Neuronal stem cell (in vitro differentiated cells): ENCODE measurements around the gene FBXL7.

ENCODE experiments used
- DNase-seq: peaks from one replicate; pipeline ENCODE4 v3.0.0-alpha.2; 2013; ENCODE audit warnings: low spot score
- H2AFZ ChIP-seq: one replicate; pipeline ENCODE4 v1.6.1; 2013; ENCODE audit warnings: mild to moderate bottlenecking, low read length, inconsistent platforms
- H2AK5ac ChIP-seq: 2 replicates; pipeline ENCODE4 v1.6.1; 2013; ENCODE audit warnings: low read depth, mild to moderate bottlenecking, inconsistent platforms, low read length, moderate library complexity, mixed read lengths
- H2BK120ac ChIP-seq: 2 replicates; pipeline ENCODE4 v1.6.1; 2013; ENCODE audit warnings: low read depth, mild to moderate bottlenecking, inconsistent platforms, low read length, moderate library complexity, mixed read lengths
- H2BK12ac ChIP-seq: one replicate; pipeline ENCODE4 v1.6.1; 2013; ENCODE audit warnings: low read length, inconsistent platforms
- H2BK15ac ChIP-seq: 2 replicates; pipeline ENCODE4 v1.6.1; 2013; ENCODE audit warnings: mild to moderate bottlenecking, low read length, inconsistent platforms, mixed read lengths
- H2BK5ac ChIP-seq: one replicate; pipeline ENCODE4 v1.6.1; 2013; ENCODE audit warnings: inconsistent platforms, mild to moderate bottlenecking, low read length, moderate library complexity
- H3K14ac ChIP-seq: one replicate; pipeline ENCODE4 v1.6.1; 2013; ENCODE audit warnings: low read length, inconsistent platforms
- H3K18ac ChIP-seq: 2 replicates; pipeline ENCODE4 v1.6.1; 2013; ENCODE audit warnings: low read length, inconsistent platforms
- H3K23ac ChIP-seq: 2 replicates; pipeline ENCODE4 v1.6.1; 2013; ENCODE audit warnings: low read depth, mild to moderate bottlenecking, mixed read lengths, low read length, inconsistent platforms; ENCODE audit not compliant: poor library complexity
- H3K27ac ChIP-seq: replicated peaks from 3 replicates; pipeline ENCODE4 v1.5.1; 2013; ENCODE audit warnings: low read length, inconsistent platforms
- H3K27me3 ChIP-seq, 3 experiments: 2 replicates each; pipeline ENCODE4 v1.6.1; 2013; ENCODE audit warnings: low read length in 3 of 3, mild to moderate bottlenecking in 2 of 3, inconsistent platforms in 1 of 3, low read depth in 1 of 3, mixed read lengths in 1 of 3, moderate library complexity in 1 of 3; ENCODE audit not compliant: control insufficient read depth in 3 of 3, insufficient read depth in 3 of 3
- H3K36me3 ChIP-seq, 2 donors: replicated peaks in 1 of 2; 2 replicates each; pipeline ENCODE4 v1.6.1; 2013; ENCODE audit warnings: low read length in 2 of 2; ENCODE audit not compliant: control insufficient read depth in 2 of 2, insufficient read depth in 2 of 2
- H3K4ac ChIP-seq: 2 replicates; pipeline ENCODE4 v1.6.1; 2013; ENCODE audit warnings: inconsistent platforms, mild to moderate bottlenecking, low read length, moderate library complexity
- H3K4me1 ChIP-seq, 2 donors: 1 replicate in 1 of 2; 2 replicates in 1 of 2; pipeline ENCODE4 v1.6.1; 2013; ENCODE audit warnings: low read length in 2 of 2, low read depth in 1 of 2; ENCODE audit not compliant: control insufficient read depth in 2 of 2, insufficient read depth in 1 of 2
- H3K4me2 ChIP-seq: one replicate; pipeline ENCODE4 v1.6.1; 2013; ENCODE audit warnings: mild to moderate bottlenecking, low read length, inconsistent platforms; ENCODE audit not compliant: insufficient read depth, poor library complexity, severe bottlenecking
- H3K4me3 ChIP-seq, 2 donors: 2 replicates each; pipeline ENCODE4 v1.5.1; 2013; ENCODE audit warnings: low read length in 2 of 2, mild to moderate bottlenecking in 2 of 2, inconsistent platforms in 1 of 2, moderate library complexity in 1 of 2
- H3K79me1 ChIP-seq: one replicate; pipeline ENCODE4 v1.6.1; 2013; ENCODE audit warnings: low read depth, mild to moderate bottlenecking, inconsistent platforms, low read length, moderate library complexity
- H3K9ac ChIP-seq: one replicate; pipeline ENCODE4 v1.6.1; 2013; ENCODE audit warnings: mild to moderate bottlenecking, low read depth, low read length, inconsistent platforms; ENCODE audit not compliant: poor library complexity
- H3K9me3 ChIP-seq, 2 donors: replicated peaks in 1 of 2; 2 replicates each; pipeline versions ENCODE3 to v1.6.1; 2013; ENCODE audit warnings: low read length in 2 of 2, mild to moderate bottlenecking in 2 of 2, inconsistent platforms in 1 of 2, low read depth in 1 of 2, mixed read lengths in 1 of 2, moderate library complexity in 1 of 2; ENCODE audit not compliant: control insufficient read depth in 2 of 2, insufficient read depth in 1 of 2
- H4K8ac ChIP-seq: one replicate; pipeline ENCODE4 v1.6.1; 2013; ENCODE audit warnings: low read depth, mild to moderate bottlenecking, inconsistent platforms, low read length, moderate library complexity
- H4K91ac ChIP-seq: one replicate; pipeline ENCODE4 v1.6.1; 2013; ENCODE audit warnings: low read length, low read depth, mild to moderate bottlenecking, inconsistent platforms; ENCODE audit not compliant: poor library complexity
- WGBS, 2 donors: extraction: QIAGEN DNeasy Blood & Tissue Kit; methylation state at CpG; one replicate each; pipeline ENCODE4 v1.1.7; 2013; ENCODE audit warnings: missing lambda C conversion rate in 2 of 2, mixed read lengths in 1 of 2; ENCODE audit not compliant: insufficient read length in 2 of 2, insufficient replicate concordance in 1 of 2; ENCODE audit errors: extremely low coverage in 2 of 2; 5-methylcytosine and 5-hydroxymethylcytosine counted together

FBXL7 gene

GRCh38 chr5:15789642-15790041 lies 289.7 kb downstream of the FBXL7 start:
- no peak overlapping the region for H3K4me3 ChIP-seq
- H2AK5ac ChIP-seq: no peak overlapping the region
- no peak overlapping the region for H3K14ac ChIP-seq
- no peak overlapping the region for H2AFZ ChIP-seq
- H3K9ac ChIP-seq: no peak overlapping the region
- no peaks in the 10 kb centered on the region for H3K9me3 ChIP-seq
- no peak overlapping the region for H2BK120ac ChIP-seq
- H4K8ac ChIP-seq: no peak overlapping the region
- no peak overlapping the region for H2BK15ac ChIP-seq
- peak overlapping the region; percentile 11 for H3K18ac ChIP-seq
- no peak overlapping the region for H2BK5ac ChIP-seq
- H3K4ac ChIP-seq: no peak overlapping the region
- no peaks in the 10 kb centered on the region for H3K79me1 ChIP-seq
- no peak overlapping the region for H2BK12ac ChIP-seq
- H4K91ac ChIP-seq: no peak overlapping the region
- H3K36me3 ChIP-seq: no peaks in the 10 kb centered on the region
- no CpG with 5 or more reads among the region's 4 CpGs for WGBS, 2 donors
- H3K23ac ChIP-seq: no peak overlapping the region
- no peak overlapping the region for H3K4me2 ChIP-seq
- DNase-seq: no peak
- H3K27ac ChIP-seq: no peak overlapping the region
- H3K4me1 ChIP-seq: peaks cover 3 to 7% of the 10 kb centered on the region in 2 donors
- no peaks in the 10 kb centered on the region for H3K27me3 ChIP-seq

GRCh38 chr5:15790446-15791018 lies 290.6 kb downstream of the FBXL7 start:
- Histone ChIP-seq H3K4ac (no peak overlapping the region), H2AFZ (no peak overlapping the region), H3K79me1 (no peaks in the 10 kb centered on the region), H3K36me3 (no peaks in the 10 kb centered on the region), H2BK15ac (no peak overlapping the region), H3K4me2 (no peak overlapping the region), H3K9me3 (no peaks in the 10 kb centered on the region), H3K9ac (no peak overlapping the region), H3K18ac (no peak overlapping the region), H3K4me1 (peaks cover 7 to 9% of the 10 kb centered on the region in 2 donors), H2BK120ac (no peak overlapping the region), H4K8ac (no peak overlapping the region), H3K27me3 (no peaks in the 10 kb centered on the region), H3K27ac (no peak overlapping the region), H4K91ac (no peak overlapping the region), H2AK5ac (no peak overlapping the region), H3K4me3 (no peak overlapping the region), H2BK5ac (no peak overlapping the region), H3K14ac (no peak overlapping the region), H2BK12ac (no peak overlapping the region), H3K23ac (no peak overlapping the region)
- DNase-seq: no peak
- WGBS, 2 donors: no CpG with 5 or more reads among the region's 4 CpGs

DNA sequence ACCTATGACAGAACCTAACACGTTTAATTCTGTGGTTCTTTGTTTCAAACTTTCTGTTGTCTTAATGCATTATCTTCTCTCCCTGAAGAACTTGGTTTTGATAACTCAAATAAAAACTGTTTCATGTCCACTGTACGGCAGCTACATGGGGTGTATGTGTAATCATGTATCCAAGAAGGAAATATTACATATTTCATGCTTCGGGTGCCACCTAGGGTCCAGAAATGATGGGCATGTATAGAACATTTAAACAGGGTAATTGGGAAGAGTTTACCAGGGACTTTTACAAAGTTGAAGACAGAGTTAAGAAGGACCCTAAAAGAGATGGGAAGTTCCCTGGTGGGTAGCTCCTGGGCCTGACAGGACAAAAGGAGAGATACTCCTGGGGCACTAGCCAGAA lies 291.3 kb downstream of the FBXL7 start:
- Histone ChIP-seq H3K14ac (no peak overlapping the region), H3K79me1 (no peaks in the 10 kb centered on the region), H3K4me2 (no peak overlapping the region), H2BK12ac (no peak overlapping the region), H3K23ac (no peak overlapping the region), H3K4me1 (peaks cover 5 to 9% of the 10 kb centered on the region in 2 donors), H3K27ac (no peak overlapping the region), H2BK120ac (no peak overlapping the region), H4K8ac (no peak overlapping the region), H2BK5ac (no peak overlapping the region), H3K4me3 (no peak overlapping the region), H2AK5ac (no peak overlapping the region), H3K27me3 (no peaks in the 10 kb centered on the region), H4K91ac (no peak overlapping the region), H3K9ac (no peak overlapping the region), H2BK15ac (no peak overlapping the region), H3K36me3 (no peaks in the 10 kb centered on the region), H3K18ac (no peak overlapping the region), H3K9me3 (no peaks in the 10 kb centered on the region), H2AFZ (no peak overlapping the region), H3K4ac (no peak overlapping the region)
- no CpG with 5 or more reads among the region's 3 CpGs for WGBS, 2 donors
- no peak for DNase-seq

GRCh38 chr5:15791859-15792258 lies 291.9 kb downstream of the FBXL7 start:
- DNase-seq: no peak
- no peaks in the 10 kb centered on the region for H3K36me3 ChIP-seq
- H2BK15ac ChIP-seq: no peak overlapping the region
- no peaks in the 10 kb centered on the region for H3K27me3 ChIP-seq
- H2AK5ac ChIP-seq: no peak overlapping the region
- H3K18ac ChIP-seq: no peak overlapping the region
- H3K27ac ChIP-seq: no peak overlapping the region
- no peak overlapping the region for H2BK5ac ChIP-seq
- H2AFZ ChIP-seq: no peak overlapping the region
- no peak overlapping the region for H4K8ac ChIP-seq
- H2BK120ac ChIP-seq: no peak overlapping the region
- H3K9me3 ChIP-seq: peaks cover 0 to 2% of the 10 kb centered on the region in 2 donors
- H3K4me3 ChIP-seq: no peak overlapping the region
- H3K4me1 ChIP-seq: peaks cover 5 to 9% of the 10 kb centered on the region in 2 donors
- no peak overlapping the region for H3K14ac ChIP-seq
- no peak overlapping the region for H3K23ac ChIP-seq
- H3K9ac ChIP-seq: no peak overlapping the region
- no peak overlapping the region for H3K4ac ChIP-seq
- no peak overlapping the region for H3K4me2 ChIP-seq
- WGBS, 2 donors: no CpG with 5 or more reads among the region's 3 CpGs
- H2BK12ac ChIP-seq: no peak overlapping the region
- H4K91ac ChIP-seq: no peak overlapping the region
- H3K79me1 ChIP-seq: no peaks in the 10 kb centered on the region
